NOMO-1 treated with DMSO at 0.1 percent for 48 hours (cell line): Measurements from ENCODE around the gene LRFN2.

Source experiments
- DNase-seq: peaks from one replicate; lab custom pipeline; 2025; ENCODE audit not compliant: unreplicated experiment; lab: John Stamatoyannopoulos, UW

LRFN2 gene

GRCh38 chr6:40408786-40409542, 178.2 kb downstream of the LRFN2 start:
- no peak for DNase-seq

GRCh38 chr6:40407239-40407638, 179.9 kb downstream of the LRFN2 start:
- DNase-seq, result no peak

- no peak for DNase-seq
Observed at GRCh38 chr6:40406175-40406574, 181.0 kb downstream of the LRFN2 start.

- no peak for DNase-seq
Observed at GRCh38 chr6:40400738-40401137, 186.4 kb downstream of the LRFN2 start.

- no peak for DNase-seq
Observed at GRCh38 chr6:40399888-40400457, 187.2 kb downstream of the LRFN2 start.

GRCh38 chr6:40398810-40399477, 188.2 kb downstream of the LRFN2 start:
- DNase-seq, result no peak

- no peak for DNase-seq
Observed at GRCh38 chr6:40398034-40398691, 189.0 kb downstream of the LRFN2 start.

GRCh38 chr6:40397287-40398033, 189.7 kb downstream of the LRFN2 start:
- no peak for DNase-seq

GRCh38 chr6:40395698-40396076, 191.5 kb downstream of the LRFN2 start:
- DNase-seq, result no peak

- no peak for DNase-seq
Observed at GRCh38 chr6:40395066-40395697, 192.0 kb downstream of the LRFN2 start.

GRCh38 chr6:40394381-40394780, 192.8 kb downstream of the LRFN2 start:
- no peak for DNase-seq

GRCh38 chr6:40393641-40394040, 193.5 kb downstream of the LRFN2 start:
- no peak for DNase-seq

- DNase-seq, result no peak
Observed at GRCh38 chr6:40392589-40392988, 194.6 kb downstream of the LRFN2 start.

- DNase-seq, result no peak
Observed at GRCh38 chr6:40391851-40392517, 195.2 kb downstream of the LRFN2 start.

- DNase-seq, result no peak
Observed at GRCh38 chr6:40391086-40391485, 196.1 kb downstream of the LRFN2 start.

GRCh38 chr6:40390144-40390800, 196.9 kb downstream of the LRFN2 start:
- DNase-seq, result no peak

- no peak for DNase-seq
Observed at GRCh38 chr6:40389254-40389653, 197.9 kb downstream of the LRFN2 start.

- DNase-seq, result no peak
Observed at GRCh38 chr6:40387871-40388264, 199.3 kb downstream of the LRFN2 start.

GRCh38 chr6:40387127-40387870, 199.9 kb downstream of the LRFN2 start:
- no peak for DNase-seq
